AG10803 (cell line): ENCODE measurements around the gene LRP4.

Experiments
- DNase-seq: peaks from one replicate; pipeline ENCODE4 v3.0.0; 2010; ENCODE audit warnings: low read depth
- H3K4me3 ChIP-seq: 2 replicates; pipeline ENCODE4 v1.5.1; 2011; ENCODE audit warnings: mild to moderate bottlenecking, low read length, control low read depth
- CTCF ChIP-seq: conservative IDR thresholded peaks from 2 replicates; pipeline ENCODE4 v1.5.1; 2011; ENCODE audit warnings: mild to moderate bottlenecking, low read length, control low read depth, inconsistent platforms

The LRP4 gene

DNA sequence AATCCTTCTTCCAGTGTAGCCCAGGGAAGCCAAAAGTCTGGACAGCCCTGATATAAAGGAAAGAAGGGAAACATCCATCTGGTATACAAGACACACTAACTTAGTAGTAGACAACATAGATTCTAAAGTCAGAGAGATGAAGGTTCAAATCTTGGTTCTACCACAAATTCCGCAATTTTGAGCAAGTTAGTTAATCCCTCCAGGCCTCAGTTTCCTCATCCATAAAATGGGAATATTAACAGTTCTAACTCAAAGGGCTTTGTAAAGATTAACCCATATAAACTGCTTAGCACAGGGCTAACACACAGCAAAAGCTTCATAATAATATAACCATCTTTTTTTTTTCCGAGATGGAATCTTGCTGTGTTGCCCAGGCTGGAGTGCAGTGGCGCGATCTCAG is 10.7 kb downstream of the LRP4 start:
- no peak for DNase-seq
- H3K4me3 ChIP-seq, result no peak overlapping the region
- no peak for TF ChIP-seq CTCF

- TF ChIP-seq CTCF, result no peak
- H3K4me3 ChIP-seq, result no peak overlapping the region
- no peak for DNase-seq
Measured at GRCh38 chr11:46906609-46907041, 11.7 kb downstream of the LRP4 start.

DNA sequence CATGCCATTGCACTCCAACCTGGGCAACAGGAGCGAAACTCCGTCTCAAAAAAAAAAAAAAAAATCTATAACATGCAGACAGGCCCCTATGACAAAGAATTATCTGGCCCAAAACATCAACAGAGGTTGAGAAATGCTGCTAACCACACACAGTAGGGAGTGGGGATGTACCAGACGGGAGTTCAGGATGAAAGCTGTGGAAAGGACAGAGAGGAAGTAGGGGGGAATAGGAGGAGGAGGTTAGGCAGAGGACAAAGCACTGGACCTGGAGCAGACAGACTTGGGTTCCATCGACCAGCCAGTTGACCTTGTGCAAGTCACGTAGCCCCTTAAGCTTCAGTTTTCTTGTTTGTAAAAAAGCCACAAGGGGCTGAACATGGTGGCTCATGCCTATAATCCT is 12.5 kb downstream of the LRP4 start:
- DNase-seq, result no peak
- TF ChIP-seq CTCF, result no peak
- H3K4me3 ChIP-seq, result no peak overlapping the region

- no peak for DNase-seq
- no peak overlapping the region for H3K4me3 ChIP-seq
- TF ChIP-seq CTCF, result no peak
Measured at GRCh38 chr11:46903846-46904245, 14.5 kb downstream of the LRP4 start.

DNA sequence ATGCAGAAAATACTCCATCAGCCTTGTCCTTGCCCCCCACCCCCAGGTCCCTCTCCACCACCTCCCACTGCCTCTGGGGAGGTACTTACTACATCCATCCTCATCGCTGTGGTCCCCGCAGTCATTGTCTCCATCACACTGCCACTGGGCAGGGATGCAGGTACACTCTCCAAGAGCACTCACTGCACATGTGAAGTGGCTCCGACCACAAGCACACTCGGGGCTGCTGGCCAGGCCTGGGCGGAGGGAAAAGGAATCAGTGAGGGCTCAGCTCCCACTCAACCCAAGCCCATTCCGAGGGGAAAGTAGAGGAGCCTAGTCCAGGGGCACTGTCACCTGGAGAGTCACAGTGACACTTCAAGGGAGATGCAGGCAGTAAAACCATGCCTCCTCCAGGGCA is 15.7 kb downstream of the LRP4 start:
- no peak for DNase-seq
- no peak overlapping the region for H3K4me3 ChIP-seq
- TF ChIP-seq CTCF, result no peak

DNA sequence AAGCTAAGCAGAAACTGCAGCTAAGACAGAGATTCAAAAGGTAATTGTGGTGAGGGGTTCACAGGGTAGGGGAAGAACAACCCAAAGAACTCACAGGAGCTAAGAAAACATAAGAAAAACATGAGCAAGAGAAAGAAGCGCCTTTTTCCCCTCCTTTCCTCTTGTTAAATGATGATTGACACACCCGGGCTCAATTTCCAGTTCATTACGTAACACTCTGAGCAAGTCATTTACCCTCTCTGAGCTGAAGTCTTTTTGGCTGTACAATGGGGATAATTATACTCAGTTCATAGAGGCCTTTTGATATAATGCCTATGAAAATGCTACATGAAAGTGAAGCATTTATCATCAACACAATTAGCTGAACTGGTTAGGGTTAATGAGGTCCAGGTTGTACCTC is 17.2 kb downstream of the LRP4 start:
- H3K4me3 ChIP-seq, result no peak overlapping the region
- no peak for TF ChIP-seq CTCF
- DNase-seq, result no peak

GRCh38 chr11:46900091-46900746 is 18.1 kb downstream of the LRP4 start:
- no peak for DNase-seq
- TF ChIP-seq CTCF, result no peak
- no peak overlapping the region for H3K4me3 ChIP-seq
